ENCODE results near the gene PTH2. TPM values are rescaled to one million over a fixed set of nuclear protein-coding genes. Genes with fewer than 3 reads are reported as not detected.

The PTH2 gene
- total and polyA plus RNA-seq, 7 donors, result not detected

DNA sequence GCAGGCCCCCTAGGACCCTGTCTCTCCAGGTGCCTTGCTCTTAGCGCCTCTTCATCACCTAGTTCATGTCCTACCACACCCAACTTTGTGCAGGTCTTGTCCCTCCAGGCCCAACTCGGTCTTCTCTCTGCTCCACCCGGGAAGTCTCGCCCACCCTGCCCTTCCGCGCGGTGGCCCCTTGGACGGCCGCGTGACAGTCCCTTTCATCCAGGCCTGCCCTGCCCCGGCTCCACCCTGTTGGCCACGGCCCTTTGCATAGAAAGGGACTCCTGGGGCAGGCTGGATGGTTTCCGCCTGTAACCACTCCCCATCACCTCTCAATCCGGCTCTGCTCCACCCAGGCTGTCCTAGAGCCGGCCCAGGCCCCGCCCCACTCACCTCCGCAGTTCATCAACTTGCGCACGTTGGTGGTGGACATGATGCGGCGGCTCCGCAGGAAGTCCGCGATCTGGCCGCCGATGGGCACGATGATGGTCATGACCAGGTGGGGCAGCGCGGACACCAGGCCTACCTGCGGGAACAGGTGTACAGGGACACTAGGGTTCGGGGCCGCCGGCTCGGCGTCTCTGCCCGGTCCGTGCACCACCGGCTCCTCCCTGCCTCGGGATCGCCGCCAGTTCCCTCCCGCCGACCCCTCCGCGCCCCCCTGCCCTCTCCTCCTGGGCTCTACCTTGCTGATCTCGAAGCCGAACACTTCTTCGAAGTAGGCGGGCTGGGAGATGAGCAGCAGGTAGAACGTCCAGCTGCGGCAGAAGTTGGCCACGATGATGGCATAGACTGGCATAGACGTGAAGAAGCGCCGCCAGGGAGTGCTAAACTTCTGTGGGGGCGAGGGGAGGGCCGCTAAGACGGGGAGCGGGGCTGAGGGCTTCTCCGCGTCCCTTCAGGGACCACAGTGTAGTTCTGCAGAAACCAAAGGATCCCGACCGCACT lies 9.2 kb upstream of the PTH2 start:
- peaks cover 0 to 12% (median 10%) of the 10 kb centered on the region in 4 donors for H3K4me1 ChIP-seq
- no peak overlapping the region for H3K4me3 ChIP-seq
- H3K27me3 ChIP-seq, result peaks cover 71 to 100% (median 97%) of the 10 kb centered on the region in 3 donors
- no peak overlapping the region for H3K27ac ChIP-seq
- DNase-seq, result no peak
- 9 to 11% methylated on average over 63 of the region's 63 CpGs for WGBS, 2 donors
- H3K9me3 ChIP-seq, result no peaks in the 10 kb centered on the region
- TF ChIP-seq, protein P1, sequence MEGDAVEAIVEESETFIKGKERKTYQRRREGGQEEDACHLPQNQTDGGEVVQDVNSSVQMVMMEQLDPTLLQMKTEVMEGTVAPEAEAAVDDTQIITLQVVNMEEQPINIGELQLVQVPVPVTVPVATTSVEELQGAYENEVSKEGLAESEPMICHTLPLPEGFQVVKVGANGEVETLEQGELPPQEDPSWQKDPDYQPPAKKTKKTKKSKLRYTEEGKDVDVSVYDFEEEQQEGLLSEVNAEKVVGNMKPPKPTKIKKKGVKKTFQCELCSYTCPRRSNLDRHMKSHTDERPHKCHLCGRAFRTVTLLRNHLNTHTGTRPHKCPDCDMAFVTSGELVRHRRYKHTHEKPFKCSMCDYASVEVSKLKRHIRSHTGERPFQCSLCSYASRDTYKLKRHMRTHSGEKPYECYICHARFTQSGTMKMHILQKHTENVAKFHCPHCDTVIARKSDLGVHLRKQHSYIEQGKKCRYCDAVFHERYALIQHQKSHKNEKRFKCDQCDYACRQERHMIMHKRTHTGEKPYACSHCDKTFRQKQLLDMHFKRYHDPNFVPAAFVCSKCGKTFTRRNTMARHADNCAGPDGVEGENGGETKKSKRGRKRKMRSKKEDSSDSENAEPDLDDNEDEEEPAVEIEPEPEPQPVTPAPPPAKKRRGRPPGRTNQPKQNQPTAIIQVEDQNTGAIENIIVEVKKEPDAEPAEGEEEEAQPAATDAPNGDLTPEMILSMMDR (IDR thresholded peaks at IDR 0.05), result no peak
- TF ChIP-seq POLR2A (IDR thresholded peaks at IDR 0.05) (no peak), EP300 (IDR thresholded peaks at IDR 0.05) (no peak), POLR2AphosphoS5 (IDR thresholded peaks at IDR 0.05) (no peak)
- H3K36me3 ChIP-seq, result no peaks in the 10 kb centered on the region
- intact Hi-C loops (cut with DNase I), result no loop called here

DNA sequence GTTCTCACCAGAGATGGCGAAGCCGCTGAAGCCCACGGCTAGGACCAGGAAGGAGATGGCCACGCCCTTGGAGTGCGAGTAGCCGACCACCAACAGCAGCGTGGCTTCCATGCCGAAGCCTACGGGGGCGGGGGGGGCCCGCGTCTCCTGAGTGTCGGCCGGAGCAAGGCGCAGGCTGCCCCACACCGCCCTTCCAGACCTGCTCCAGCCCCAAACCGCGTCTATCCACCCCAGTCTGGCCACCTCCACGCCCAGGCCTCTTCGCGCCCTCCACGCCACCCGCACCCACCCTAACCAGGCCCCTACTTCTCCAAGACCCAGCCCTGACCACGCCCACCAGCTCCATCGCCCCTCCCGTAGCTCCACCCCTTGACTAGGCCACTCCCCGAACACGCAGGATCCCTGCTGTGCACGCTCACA lies 8.1 kb upstream of the PTH2 start:
- intact Hi-C loops (cut with DNase I), result no loop called here
- Histone ChIP-seq H3K4me1 (peaks cover 0 to 12% (median 10%) of the 10 kb centered on the region in 4 donors), H3K36me3 (no peaks in the 10 kb centered on the region), H3K9me3 (no peaks in the 10 kb centered on the region), H3K27ac (no peak overlapping the region), H3K4me3 (no peak overlapping the region), H3K27me3 (peaks cover 73 to 100% (median 97%) of the 10 kb centered on the region in 3 donors)
- DNase-seq, result no peak
- TF ChIP-seq POLR2AphosphoS5 (IDR thresholded peaks at IDR 0.05) (no peak), POLR2A (IDR thresholded peaks at IDR 0.05) (no peak), EP300 (IDR thresholded peaks at IDR 0.05) (no peak)
- TF ChIP-seq, protein P1 (IDR thresholded peaks at IDR 0.05), result no peak
- 50% methylated on average over 29 of the region's 29 CpGs for WGBS, 2 donors

DNA sequence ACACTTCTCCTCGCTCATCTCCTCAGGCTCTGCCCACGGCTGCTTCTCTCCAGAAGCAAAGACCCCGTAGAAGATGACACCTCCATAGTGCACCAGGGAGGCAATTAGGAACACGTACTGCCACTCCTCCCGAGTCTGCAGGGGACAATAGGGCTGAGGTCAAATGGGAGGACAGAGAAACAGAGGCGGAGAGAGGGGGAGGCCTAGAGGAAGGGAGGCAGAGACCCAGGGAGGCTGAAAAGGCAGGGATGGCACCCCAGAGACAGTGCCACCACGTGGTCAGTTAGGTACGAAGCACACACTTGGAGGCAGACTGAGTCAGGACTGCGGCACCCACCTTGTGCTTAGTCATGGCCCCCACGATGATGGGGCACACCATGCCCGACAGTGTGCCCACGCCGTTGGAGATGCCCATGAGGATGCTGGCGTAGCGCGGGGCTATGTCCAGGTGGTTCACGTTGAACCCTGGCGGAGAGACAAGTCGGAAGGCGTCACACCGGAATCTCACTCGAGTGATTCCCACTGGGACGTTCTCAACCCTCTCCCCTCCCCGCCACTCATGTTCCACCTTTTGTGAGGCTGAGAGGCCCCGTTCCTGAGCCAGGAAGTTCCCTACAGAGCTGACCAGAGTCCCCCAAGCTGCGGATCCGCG lies 7.6 kb upstream of the PTH2 start:
- WGBS, 2 donors, result 61 to 65% methylated on average over 28 of the region's 28 CpGs
- Histone ChIP-seq H3K27me3 (peaks cover 76 to 100% (median 97%) of the 10 kb centered on the region in 3 donors), H3K4me1 (peaks cover 0 to 12% (median 10%) of the 10 kb centered on the region in 4 donors), H3K9me3 (no peaks in the 10 kb centered on the region), H3K27ac (no peak overlapping the region), H3K36me3 (no peaks in the 10 kb centered on the region), H3K4me3 (no peak overlapping the region)
- TF ChIP-seq, protein P1 (IDR thresholded peaks at IDR 0.05), result no peak
- TF ChIP-seq POLR2AphosphoS5 (IDR thresholded peaks at IDR 0.05), result no peak
- TF ChIP-seq POLR2A (IDR thresholded peaks at IDR 0.05), result no peak
- no peak for TF ChIP-seq EP300 (IDR thresholded peaks at IDR 0.05)
- intact Hi-C loops (cut with DNase I), result no loop called here
- no peak for DNase-seq

DNA sequence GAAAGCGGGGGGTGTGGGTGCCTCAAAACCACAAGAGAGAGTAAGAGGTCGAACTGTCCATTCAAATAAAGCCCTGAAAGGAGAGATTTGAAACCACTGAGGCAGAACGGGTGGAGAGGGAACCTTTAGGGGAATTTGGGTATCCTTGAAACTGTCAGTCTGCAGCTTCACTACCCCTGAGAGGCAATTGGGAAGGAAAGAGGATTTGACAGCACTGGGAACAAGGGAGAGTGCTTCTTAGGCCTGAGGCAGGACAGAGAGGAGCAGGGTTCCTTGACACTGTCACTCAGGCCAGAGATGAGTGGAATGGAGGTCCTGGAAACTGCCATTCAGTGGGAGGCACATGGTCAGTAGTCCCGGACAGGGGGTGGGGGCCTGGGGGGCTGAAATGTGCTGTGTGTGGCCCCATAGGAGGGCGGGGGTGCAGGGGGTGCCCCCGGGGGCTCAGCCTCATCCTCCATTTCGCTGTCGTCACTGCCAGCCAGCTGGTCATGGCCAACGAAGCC lies 7.0 kb upstream of the PTH2 start:
- Histone ChIP-seq H3K36me3 (no peaks in the 10 kb centered on the region), H3K4me1 (peaks cover 0 to 12% (median 10%) of the 10 kb centered on the region in 4 donors), H3K27ac (no peak overlapping the region), H3K9me3 (no peaks in the 10 kb centered on the region), H3K27me3 (peaks cover 80 to 100% (median 97%) of the 10 kb centered on the region in 3 donors), H3K4me3 (no peak overlapping the region)
- 59 to 73% methylated on average over 9 of the region's 9 CpGs for WGBS, 2 donors
- TF ChIP-seq EP300 (IDR thresholded peaks at IDR 0.05) (no peak), POLR2A (IDR thresholded peaks at IDR 0.05) (no peak), POLR2AphosphoS5 (IDR thresholded peaks at IDR 0.05) (no peak)
- TF ChIP-seq, protein P1 (IDR thresholded peaks at IDR 0.05), result no peak
- no peak for DNase-seq
- intact Hi-C loops (cut with DNase I), result no loop called here

Measured in sigmoid colon (tissue), 7 donors.